HG02642 (cell line): Measurements from ENCODE around the gene RAB5IF.
"Not testable (repeated sequence)": the region's sequence is repeated elsewhere in the genome, so short reads cannot be mapped to it uniquely, and the experiment has no call there.

Experiments
- ATAC-seq: cut with Tn5 transposase; IDR thresholded peaks from one replicate; pipeline ENCODE4 v1.9.1; 2021; ENCODE audit warnings: mild to moderate bottlenecking; ENCODE audit not compliant: unreplicated experiment, poor library complexity

Gene RAB5IF

DNA sequence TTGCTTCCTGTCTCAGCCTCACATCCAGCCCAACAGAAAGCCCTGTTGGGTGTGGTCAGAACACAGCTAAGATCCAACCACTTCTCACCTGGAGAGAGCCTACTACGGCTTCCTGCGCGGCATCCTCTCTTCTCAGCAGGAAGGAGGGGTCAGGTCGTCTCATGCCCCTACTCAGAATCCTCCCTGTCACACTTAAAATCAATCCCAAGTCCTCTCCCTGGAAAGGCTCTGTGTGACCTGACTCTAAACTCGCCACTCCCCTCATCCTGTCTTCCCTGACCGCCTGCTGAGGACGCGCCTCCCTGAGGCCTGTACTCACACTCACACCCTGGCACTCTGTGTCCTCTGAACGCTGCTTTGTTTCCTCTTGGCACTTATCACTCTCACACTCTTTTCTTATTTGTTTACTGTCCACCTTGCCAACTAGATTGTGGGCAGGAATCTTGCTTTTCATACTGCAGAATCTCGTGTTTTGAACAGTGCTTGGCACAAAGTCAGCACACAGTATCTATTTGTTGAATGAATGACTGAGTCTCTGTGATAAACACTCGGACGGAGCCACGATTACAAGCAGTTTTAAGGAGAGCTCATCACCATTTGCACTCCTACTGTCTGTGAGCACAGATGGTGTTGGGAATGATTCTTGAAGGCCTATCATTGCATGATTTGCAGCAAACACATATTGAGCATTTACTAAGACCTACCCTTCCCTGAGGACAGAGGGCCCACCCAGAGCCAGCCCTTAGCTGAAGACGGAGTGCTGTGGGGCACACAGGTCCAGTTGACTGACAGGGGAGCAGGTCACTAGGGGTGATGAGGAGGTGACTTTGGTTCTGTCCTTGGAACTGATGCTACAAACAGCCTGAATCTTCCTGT lies 18.7 kb downstream of the RAB5IF start:
- no peak for ATAC-seq

DNA sequence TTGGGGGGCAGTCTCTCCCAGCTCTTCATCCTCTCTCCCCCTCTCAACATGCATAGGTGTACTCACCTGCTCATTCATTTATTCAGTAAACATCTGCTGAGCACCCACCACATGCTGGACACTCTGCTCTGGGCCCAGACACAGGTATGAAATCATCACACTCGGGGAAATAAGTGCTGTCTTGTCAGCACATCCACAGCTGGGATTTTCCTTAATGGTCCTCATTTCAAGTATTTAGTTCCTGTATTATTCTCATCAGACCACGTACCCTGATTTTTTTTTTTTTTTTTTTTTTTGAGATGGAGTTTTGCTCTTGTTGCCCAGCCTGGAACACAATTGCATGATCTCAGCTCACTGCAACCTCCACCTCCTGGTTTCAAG lies 19.4 kb downstream of the RAB5IF start:
- ATAC-seq, result no peak

DNA sequence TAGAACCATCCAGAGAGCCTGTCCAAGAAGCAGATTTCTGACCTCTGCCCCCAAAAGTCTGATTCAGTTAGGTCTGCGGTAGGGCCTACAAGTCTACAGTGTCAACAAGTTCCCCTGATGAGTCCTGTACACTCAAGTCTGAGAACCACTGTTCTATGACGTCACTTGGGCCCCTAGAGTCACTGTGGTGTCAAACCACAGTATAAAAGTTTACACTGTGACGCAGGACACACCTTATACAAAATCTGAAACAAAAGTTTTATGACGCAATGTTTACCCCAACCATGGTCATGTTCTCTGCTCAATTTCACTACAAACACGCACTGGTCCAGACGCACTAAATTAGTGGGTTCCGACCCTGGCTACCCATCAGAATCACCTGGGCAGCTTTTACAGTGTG lies 22.5 kb downstream of the RAB5IF start:
- ATAC-seq, result no peak

DNA sequence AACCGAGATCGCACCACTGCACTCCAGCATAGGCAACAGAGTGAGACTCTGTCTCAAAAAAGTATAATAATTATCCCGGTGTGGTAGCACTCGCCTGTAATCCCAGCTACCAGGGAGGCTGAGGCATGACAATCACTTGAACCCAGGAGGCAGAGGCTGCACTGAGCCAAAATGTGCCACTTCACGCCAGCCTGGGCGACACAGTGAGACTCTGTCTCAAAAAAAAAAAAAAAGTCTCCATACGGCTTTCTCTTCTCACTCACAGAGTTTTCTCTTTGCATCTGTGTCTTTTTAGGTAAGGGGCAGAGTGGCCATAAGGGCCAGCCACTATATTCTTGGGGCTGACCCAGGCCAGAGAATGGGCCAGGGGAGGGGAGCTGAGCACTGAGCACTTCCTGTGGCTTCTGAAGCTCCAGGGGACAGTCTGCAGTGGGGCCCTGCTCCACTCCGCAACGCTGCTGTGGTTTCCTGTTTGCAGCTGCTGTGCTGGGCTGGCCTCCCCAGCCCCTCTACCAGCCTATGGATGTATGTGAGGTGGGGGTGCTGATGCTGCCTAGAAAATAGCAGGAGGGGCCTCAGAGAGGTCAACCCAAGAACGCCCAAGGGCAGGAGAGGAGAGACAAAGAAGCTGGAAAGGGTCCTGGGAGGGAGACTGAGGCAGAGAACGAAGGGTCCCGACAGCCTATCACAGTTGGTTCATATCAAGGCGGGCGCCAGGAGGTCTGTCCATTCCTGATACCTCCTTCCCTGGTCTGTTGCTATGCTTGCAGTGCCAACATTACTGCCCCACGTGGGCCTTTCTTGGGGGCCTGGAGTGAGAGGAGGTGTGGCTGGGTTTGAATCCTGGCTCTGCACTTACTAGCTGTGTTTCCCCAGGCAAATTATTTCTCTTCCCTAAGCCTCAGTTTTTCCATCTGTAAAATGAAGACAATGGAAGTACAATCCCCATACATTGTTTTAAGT lies 24.4 kb downstream of the RAB5IF start:
- ATAC-seq, result no peak

GRCh38 chr20:36631646-36632045 lies 26.1 kb downstream of the RAB5IF start:
- no peak for ATAC-seq

DNA sequence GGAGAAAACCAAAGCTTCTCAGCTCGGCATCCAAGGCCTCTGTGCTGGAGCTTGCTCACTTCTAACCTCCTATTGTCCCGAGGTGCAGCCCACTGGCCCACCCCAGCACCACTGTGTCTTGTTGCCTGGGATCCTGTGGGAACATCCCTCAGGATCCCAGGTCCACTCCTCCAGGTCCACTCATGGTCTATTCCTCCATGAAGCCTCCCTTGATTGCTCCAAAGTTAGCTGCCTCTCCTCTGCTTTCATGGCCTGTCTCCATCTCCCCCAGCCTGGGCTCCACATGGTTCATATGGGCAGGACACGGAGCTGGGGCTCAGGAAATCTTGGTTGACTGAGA lies 26.5 kb downstream of the RAB5IF start:
- ATAC-seq, result no peak

DNA sequence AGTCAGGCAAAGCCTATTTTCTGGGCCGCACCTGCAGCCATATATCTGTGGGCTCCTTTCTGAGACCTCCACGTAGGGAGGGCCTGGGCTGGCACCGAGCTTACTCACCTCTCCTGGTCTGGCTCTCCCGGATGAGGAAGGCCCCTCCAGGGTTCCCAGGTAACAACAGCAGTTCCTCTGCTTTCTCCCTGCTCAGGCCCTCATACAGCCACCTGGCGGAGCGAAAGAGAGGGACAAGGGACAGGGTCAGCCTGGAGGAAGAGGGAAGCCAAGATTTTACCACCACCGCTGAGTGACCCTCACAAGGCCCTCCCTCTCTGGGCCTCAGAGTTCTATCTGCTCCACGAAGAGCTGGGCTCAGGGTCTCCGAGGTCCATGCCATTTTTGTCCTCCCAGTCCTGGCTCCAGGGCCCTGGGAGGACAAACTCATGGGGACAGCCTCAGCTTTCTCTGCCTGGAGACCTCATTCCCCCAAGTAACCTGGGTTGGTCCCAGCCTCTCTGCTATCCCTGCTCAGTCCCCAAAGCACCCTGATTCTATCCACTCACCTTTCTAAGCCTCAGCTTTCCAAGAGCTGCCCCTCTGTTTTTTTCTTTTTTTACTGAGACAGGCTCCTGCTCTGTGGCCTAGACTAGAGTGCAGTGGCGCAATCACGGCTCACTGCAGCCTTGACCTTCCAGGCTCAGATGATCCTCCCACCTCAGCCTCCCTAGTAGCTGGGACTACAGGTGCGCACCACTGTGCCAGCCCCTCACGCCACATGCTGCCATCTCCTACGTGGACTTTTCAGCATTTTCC lies 27.1 kb downstream of the RAB5IF start:
- no peak for ATAC-seq

- no peak for ATAC-seq
Observed at GRCh38 chr20:36633285-36633772, 27.8 kb downstream of the RAB5IF start.

DNA sequence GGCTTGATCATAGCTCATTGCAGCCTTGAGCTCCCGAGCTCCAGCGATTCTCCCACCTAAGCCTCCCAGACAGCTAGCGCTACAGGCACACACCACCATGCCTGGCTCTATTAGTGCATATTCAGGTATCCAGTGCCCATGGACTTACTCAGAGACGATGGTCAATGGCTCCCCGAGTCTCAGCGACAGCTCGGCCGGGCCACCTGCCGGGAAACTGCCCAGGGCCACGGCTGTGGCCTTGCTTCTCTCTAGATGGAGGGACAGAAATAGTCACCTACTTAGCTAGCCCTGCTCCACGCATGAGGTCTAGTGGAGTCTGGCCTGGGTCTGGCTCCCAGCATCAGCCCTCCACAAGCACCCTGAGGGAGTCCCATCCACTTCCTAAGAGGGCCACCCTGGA lies 28.8 kb downstream of the RAB5IF start:
- ATAC-seq, result no peak

DNA sequence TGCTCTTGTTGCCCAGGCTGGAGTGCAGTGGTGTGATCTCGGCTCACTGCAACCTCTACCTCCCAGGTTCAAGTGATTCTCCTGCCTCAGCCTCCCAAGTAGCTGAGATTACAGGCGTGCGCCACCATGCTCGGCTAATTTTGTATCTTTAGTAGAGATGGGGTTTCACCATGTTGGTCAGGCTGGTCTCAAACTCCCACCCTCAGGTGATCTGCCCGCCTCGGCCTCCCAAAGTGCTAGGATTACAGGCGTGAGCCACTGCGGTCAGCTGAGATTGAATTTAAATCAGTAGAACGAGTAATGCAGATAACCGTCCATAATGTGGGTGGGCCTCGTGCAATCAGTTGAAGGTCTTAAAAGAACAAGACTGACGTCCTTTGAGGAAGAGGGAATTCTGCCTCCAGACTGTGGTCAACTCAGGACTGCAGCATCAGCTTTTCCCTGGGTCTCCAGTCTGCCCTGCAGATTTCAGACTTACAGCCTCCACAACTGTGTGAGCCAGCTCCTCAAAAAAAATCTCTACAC lies 33.4 kb downstream of the RAB5IF start:
- not testable (repeated sequence) for ATAC-seq

DNA sequence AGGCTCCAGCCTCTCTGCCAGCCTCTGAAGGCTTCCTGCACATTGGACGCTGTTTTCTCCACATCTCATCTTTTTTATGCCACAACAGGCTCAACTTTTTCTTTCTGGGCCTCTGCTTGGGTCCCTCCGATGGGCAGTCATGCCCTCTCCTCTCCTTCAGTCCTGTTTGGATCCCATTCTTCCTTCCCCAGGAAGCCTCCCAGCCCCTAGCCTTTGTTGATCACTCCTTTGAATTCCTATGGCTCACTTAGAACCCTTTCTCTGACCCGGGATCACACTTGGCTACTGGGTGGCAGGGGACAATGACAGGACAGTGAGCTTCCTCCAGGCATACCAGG lies 35.9 kb downstream of the RAB5IF start:
- no peak for ATAC-seq

GRCh38 chr20:36642136-36642535 lies 36.6 kb downstream of the RAB5IF start:
- no peak for ATAC-seq

GRCh38 chr20:36644032-36644705 lies 38.6 kb downstream of the RAB5IF start:
- ATAC-seq, result no peak

DNA sequence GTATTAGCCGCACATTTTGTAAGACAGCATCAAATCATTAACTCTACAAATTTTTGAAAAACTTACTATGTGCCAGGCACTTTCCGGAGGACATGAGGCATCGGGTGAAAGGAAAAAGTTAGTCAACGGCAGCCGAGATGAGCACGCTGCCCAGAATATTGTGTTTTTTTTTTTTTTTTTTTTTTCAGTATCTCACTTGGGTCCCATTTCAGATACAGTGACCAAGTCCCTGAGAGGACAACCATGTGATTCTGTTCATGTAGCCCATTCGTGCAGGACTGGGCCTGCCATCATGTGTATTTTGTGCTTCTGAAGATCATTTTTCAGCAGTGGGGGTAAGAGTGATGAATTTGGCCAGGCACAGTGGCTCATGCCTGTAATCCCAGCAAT lies 39.1 kb downstream of the RAB5IF start:
- ATAC-seq, result no peak

DNA sequence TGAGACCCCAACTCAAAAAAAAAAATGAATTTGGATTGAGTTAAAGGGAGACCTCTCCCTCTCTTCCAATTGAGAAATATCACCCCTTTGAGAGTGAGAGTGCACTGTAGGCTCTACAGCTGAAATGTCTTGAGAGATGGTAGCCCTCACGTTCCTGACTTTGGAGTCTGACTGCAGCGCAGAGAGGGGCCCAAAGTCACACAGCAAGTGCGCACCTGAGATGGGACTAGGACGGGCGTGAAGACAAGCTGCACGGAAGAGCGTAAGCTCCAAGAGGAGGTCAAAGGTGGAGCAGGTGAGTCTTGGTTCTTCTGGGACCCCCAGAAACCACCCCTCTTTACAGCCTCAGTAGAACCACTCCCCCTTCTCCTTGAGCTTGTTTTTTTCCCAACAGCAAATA lies 39.8 kb downstream of the RAB5IF start:
- ATAC-seq, result no peak

DNA sequence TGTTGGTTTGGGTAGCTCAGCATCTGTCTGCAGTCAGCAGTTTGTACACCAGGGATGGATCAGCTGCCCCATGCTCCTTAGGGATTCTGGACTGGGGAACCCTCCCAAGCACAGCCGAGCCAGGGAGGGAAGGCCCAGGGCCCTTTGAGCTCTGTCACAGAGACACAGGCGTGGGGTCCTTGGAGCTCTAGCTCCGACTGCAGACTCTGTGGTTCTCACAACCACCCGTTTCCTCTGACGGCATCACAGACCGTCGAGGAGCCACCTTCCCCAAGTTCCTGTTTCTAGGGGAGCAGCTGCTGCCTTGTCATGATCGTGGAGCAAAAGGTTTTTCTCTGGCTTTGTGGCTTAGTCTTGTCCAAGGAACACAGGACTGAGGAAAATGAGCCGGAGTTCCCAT lies 40.4 kb downstream of the RAB5IF start, which contains the start of gene SLA2:
Gene SLA2, minus strand, starts transcription at position 199 of the 400 bp plus-strand sequence. CDS start 4,861 bp downstream, outside the sequence.
- no peak for ATAC-seq

GRCh38 chr20:36646678-36647077 lies 41.1 kb downstream of the RAB5IF start:
- no peak for ATAC-seq

GRCh38 chr20:36647196-36648121 lies 41.9 kb downstream of the RAB5IF start:
- no peak for ATAC-seq

- no peak for ATAC-seq
Observed at GRCh38 chr20:36653456-36653855, 47.9 kb downstream of the RAB5IF start.
